ENCODE measurements around the gene RNF43.

DNA sequence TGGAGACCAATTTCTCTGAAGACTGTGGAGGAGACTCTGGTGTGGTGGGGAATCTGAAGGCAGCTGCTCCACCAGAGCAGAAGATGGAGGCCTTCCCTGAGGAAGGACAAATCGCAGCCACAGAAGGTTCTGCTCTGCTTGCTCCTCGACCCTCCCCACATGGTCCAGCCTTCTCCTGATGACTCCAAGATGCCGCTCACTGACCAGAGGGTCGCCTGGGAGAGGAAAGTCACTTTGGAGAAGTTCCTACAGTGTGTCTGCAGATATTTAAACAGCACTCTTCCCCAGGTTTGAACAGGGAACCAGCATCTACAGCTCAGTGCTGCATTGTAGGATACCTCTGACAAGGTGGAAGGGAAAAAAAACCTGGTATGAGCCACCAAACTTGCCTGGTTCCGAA is 44.3 kb downstream of the RNF43 start:
- TF ChIP-seq, protein P1, sequence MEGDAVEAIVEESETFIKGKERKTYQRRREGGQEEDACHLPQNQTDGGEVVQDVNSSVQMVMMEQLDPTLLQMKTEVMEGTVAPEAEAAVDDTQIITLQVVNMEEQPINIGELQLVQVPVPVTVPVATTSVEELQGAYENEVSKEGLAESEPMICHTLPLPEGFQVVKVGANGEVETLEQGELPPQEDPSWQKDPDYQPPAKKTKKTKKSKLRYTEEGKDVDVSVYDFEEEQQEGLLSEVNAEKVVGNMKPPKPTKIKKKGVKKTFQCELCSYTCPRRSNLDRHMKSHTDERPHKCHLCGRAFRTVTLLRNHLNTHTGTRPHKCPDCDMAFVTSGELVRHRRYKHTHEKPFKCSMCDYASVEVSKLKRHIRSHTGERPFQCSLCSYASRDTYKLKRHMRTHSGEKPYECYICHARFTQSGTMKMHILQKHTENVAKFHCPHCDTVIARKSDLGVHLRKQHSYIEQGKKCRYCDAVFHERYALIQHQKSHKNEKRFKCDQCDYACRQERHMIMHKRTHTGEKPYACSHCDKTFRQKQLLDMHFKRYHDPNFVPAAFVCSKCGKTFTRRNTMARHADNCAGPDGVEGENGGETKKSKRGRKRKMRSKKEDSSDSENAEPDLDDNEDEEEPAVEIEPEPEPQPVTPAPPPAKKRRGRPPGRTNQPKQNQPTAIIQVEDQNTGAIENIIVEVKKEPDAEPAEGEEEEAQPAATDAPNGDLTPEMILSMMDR (IDR thresholded peaks at IDR 0.05) = no peak
- no peak for TF ChIP-seq POLR2AphosphoS5 (IDR thresholded peaks at IDR 0.05)
- no peak for TF ChIP-seq POLR2A (IDR thresholded peaks at IDR 0.05)
